Measurements from ENCODE around the gene KAZN. TPM values are rescaled to one million over a fixed set of nuclear protein-coding genes. Genes with fewer than 3 reads are reported as not detected.

The KAZN gene
- total and polyA plus RNA-seq, 8 donors: 1.2 to 50.7 (median 6.8) TPM

- no peaks in the 10 kb centered on the region for H3K4me1 ChIP-seq
- intact Hi-C loops (cut with DNase I; ENCODE audit: low total_unique reads): no loop called here
- no peak for DNase-seq
- peaks cover 0 to 12% (median 0%) of the 10 kb centered on the region in 3 donors for H3K27me3 ChIP-seq
- TF ChIP-seq POLR2AphosphoS5 (IDR thresholded peaks at IDR 0.05) (no peak), POLR2A (IDR thresholded peaks at IDR 0.05) (no peak), EP300 (IDR thresholded peaks at IDR 0.05) (no peak)
- TF ChIP-seq, protein P1, sequence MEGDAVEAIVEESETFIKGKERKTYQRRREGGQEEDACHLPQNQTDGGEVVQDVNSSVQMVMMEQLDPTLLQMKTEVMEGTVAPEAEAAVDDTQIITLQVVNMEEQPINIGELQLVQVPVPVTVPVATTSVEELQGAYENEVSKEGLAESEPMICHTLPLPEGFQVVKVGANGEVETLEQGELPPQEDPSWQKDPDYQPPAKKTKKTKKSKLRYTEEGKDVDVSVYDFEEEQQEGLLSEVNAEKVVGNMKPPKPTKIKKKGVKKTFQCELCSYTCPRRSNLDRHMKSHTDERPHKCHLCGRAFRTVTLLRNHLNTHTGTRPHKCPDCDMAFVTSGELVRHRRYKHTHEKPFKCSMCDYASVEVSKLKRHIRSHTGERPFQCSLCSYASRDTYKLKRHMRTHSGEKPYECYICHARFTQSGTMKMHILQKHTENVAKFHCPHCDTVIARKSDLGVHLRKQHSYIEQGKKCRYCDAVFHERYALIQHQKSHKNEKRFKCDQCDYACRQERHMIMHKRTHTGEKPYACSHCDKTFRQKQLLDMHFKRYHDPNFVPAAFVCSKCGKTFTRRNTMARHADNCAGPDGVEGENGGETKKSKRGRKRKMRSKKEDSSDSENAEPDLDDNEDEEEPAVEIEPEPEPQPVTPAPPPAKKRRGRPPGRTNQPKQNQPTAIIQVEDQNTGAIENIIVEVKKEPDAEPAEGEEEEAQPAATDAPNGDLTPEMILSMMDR (IDR thresholded peaks at IDR 0.05): no peak
- WGBS, 5 donors: 70 to 79% (median 72%) methylated on average over 15 of the region's 15 CpGs
- no peaks in the 10 kb centered on the region for H3K36me3 ChIP-seq
- H3K9me3 ChIP-seq: peaks cover 0 to 18% (median 10%) of the 10 kb centered on the region in 4 donors
- no peak overlapping the region for H3K4me3 ChIP-seq
- H3K27ac ChIP-seq: no peak overlapping the region
Observed at GRCh38 chr1:14639291-14640050, 41.0 kb downstream of the KAZN start.

DNA sequence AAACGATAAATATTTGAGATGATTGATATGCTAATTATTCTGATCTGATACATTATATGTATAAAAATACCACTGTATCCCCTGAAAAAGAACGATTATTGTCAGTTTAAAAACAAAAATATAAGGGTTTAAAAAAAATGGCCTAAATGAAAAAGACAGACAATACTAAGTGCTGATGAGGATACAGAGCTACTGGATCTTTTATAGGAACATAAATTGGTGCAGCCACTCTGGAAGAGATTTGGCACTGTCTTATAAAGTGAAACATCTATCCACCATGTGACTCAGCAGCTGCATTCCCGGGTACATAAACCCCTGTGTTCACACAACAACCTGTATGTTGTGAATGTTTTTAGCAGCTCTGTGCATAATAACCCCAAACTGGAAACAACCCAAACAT, 44.2 kb downstream of the KAZN start:
- H3K27ac ChIP-seq: no peak overlapping the region

DNA sequence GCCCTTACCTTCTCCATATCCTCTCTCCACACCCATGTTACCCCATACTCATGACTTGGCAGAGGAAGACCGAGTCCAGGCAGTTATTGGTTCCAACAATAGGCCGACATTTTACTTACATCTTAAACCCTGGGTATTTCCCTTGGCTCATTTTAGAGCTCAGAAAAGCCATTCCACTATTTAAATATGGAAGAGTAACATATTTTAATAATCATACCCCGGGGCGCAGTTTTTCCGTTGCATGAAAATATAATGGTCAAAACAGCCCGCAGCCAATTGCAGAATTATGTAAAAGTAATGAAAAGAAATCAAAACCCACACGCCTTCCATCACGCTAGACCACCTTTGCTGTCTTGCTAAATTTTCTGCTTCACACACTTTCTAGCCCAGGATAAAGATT, 48.5 kb downstream of the KAZN start:
- TF ChIP-seq POLR2AphosphoS5 (IDR thresholded peaks at IDR 0.05) (no peak), POLR2A (IDR thresholded peaks at IDR 0.05) (no peak), EP300 (IDR thresholded peaks at IDR 0.05) (no peak)
- TF ChIP-seq, protein P1 (IDR thresholded peaks at IDR 0.05): no peak
- DNase-seq: no peak
- Histone ChIP-seq H3K4me3 (no peak overlapping the region), H3K9me3 (peaks cover 0 to 29% (median 21%) of the 10 kb centered on the region in 4 donors), H3K4me1 (peaks cover 0 to 7% (median 0%) of the 10 kb centered on the region in 4 donors), H3K27me3 (no peaks in the 10 kb centered on the region), H3K36me3 (no peaks in the 10 kb centered on the region), H3K27ac (no peak overlapping the region)
- intact Hi-C loops (cut with DNase I; ENCODE audit: low total_unique reads): no loop called here
- WGBS, 5 donors: 85 to 97% (median 88%) methylated on average over 8 of the region's 8 CpGs

More for the DNA sequence above, 44.2 kb downstream of the KAZN start:
- no peak for DNase-seq
- Histone ChIP-seq H3K27me3 (no peaks in the 10 kb centered on the region), H3K4me1 (no peaks in the 10 kb centered on the region), H3K36me3 (no peaks in the 10 kb centered on the region), H3K9me3 (peaks cover 0 to 29% (median 22%) of the 10 kb centered on the region in 4 donors), H3K4me3 (no peak overlapping the region)
- WGBS, 5 donors: 82 to 96% (median 92%) methylated on average over 3 of the region's 3 CpGs
- intact Hi-C loops (cut with DNase I; ENCODE audit: low total_unique reads): no loop called here
- TF ChIP-seq POLR2A (IDR thresholded peaks at IDR 0.05) (no peak), EP300 (IDR thresholded peaks at IDR 0.05) (no peak), POLR2AphosphoS5 (IDR thresholded peaks at IDR 0.05) (no peak)
- TF ChIP-seq, protein P1 (IDR thresholded peaks at IDR 0.05): no peak

- 48 to 60% (median 53%) methylated on average over 3 of the region's 3 CpGs for WGBS, 5 donors
- Histone ChIP-seq H3K27me3 (no peaks in the 10 kb centered on the region), H3K4me3 (no peak overlapping the region), H3K4me1 (peaks cover 0 to 7% (median 0%) of the 10 kb centered on the region in 4 donors), H3K9me3 (peaks cover 0 to 27% (median 15%) of the 10 kb centered on the region in 4 donors), H3K27ac (no peak overlapping the region), H3K36me3 (no peaks in the 10 kb centered on the region)
- TF ChIP-seq POLR2A (IDR thresholded peaks at IDR 0.05) (no peak), POLR2AphosphoS5 (IDR thresholded peaks at IDR 0.05) (no peak), EP300 (IDR thresholded peaks at IDR 0.05) (no peak)
- TF ChIP-seq, protein P1 (IDR thresholded peaks at IDR 0.05): no peak
- intact Hi-C loops (cut with DNase I; ENCODE audit: low total_unique reads): no loop called here
- DNase-seq: no peak
Observed at GRCh38 chr1:14647777-14648176, 49.3 kb downstream of the KAZN start.
